SU-DHL-6 (cell line): Measurements from ENCODE around the gene NEK6.

Source experiments
- CTCF ChIP-seq: fragments of 200-600 bp; sonication (generic); IDR thresholded peaks from one replicate; pipeline ENCODE4 v1.5.1; 2017; ENCODE audit warnings: antibody characterized with exemption, mild to moderate bottlenecking, low read length, moderate library complexity; ENCODE audit not compliant: insufficient read depth, poor library complexity, severe bottlenecking
- EZH2phosphoT487 ChIP-seq: fragments of 200-600 bp; sonication (generic), shearing (Covaris generic); conservative IDR thresholded peaks from 2 replicates; pipeline ENCODE4 v1.6.1; 2018; ENCODE audit warnings: mild to moderate bottlenecking, antibody characterized with exemption, low read length, moderate library complexity, mixed read lengths

GRCh38 chr9:124334568-124335319 lies 77.0 kb downstream of the NEK6 start:
- no peak for TF ChIP-seq CTCF
- no peak for TF ChIP-seq EZH2phosphoT487
